GM12872 (cell line): ENCODE results near the gene RNASEH2A.

Experiments
- CTCF ChIP-seq: IDR thresholded peaks from 3 replicates; pipeline ENCODE4 v1.5.1; 2011; ENCODE audit warnings: low read depth, mild to moderate bottlenecking, low read length, moderate library complexity; ENCODE audit not compliant: insufficient read depth

RNASEH2A gene

GRCh38 chr19:12858041-12858928 is 51.9 kb downstream of the RNASEH2A start:
- no peak for TF ChIP-seq CTCF

- TF ChIP-seq CTCF: no peak
Observed at GRCh38 chr19:12859546-12859945, 53.2 kb downstream of the RNASEH2A start.
